H9 (cell line): ENCODE results near the gene DCXR. TPM values are rescaled to one million over a fixed set of nuclear protein-coding genes. Genes with fewer than 3 reads are reported as not detected.

Source experiments
- DNase-seq: peaks from one replicate; pipeline ENCODE4 v3.0.0-alpha.2; 2017
- H2AFZ ChIP-seq: one replicate; pipeline ENCODE4 v1.6.1; 2013; ENCODE audit warnings: mild to moderate bottlenecking, low read length, control low read depth, moderate library complexity
- H2AK5ac ChIP-seq: 2 replicates; pipeline ENCODE4 v1.6.1; 2013; ENCODE audit warnings: low read length, control low read depth, mixed read lengths; ENCODE audit not compliant: insufficient read length
- H2BK120ac ChIP-seq: one replicate; pipeline ENCODE4 v1.6.1; 2013; ENCODE audit warnings: low read depth, mild to moderate bottlenecking, low read length, control low read depth, inconsistent platforms; ENCODE audit not compliant: poor library complexity, severe bottlenecking
- H2BK12ac ChIP-seq: 2 replicates; pipeline ENCODE4 v1.6.1; 2013; ENCODE audit warnings: low read length, control low read depth, mixed read lengths, low read depth; ENCODE audit not compliant: insufficient read length
- H2BK15ac ChIP-seq: 2 replicates; pipeline ENCODE4 v1.6.1; 2013; ENCODE audit warnings: low read depth, low read length, control low read depth
- H2BK20ac ChIP-seq: one replicate; pipeline ENCODE4 v1.6.1; 2013; ENCODE audit warnings: low read depth, mild to moderate bottlenecking, low read length, control low read depth, inconsistent platforms; ENCODE audit not compliant: poor library complexity, severe bottlenecking
- H2BK5ac ChIP-seq: 2 replicates; pipeline ENCODE4 v1.6.1; 2013; ENCODE audit warnings: low read length, control low read depth, mixed read lengths; ENCODE audit not compliant: insufficient read length
- H3K14ac ChIP-seq: 2 replicates; pipeline ENCODE4 v1.6.1; 2013; ENCODE audit warnings: low read length, control low read depth; ENCODE audit not compliant: insufficient read depth
- H3K18ac ChIP-seq: 2 replicates; pipeline ENCODE4 v1.6.1; 2013; ENCODE audit warnings: low read depth, mild to moderate bottlenecking, mixed read lengths, low read length, control low read depth; ENCODE audit not compliant: insufficient read length
- H3K23ac ChIP-seq: 2 replicates; pipeline ENCODE4 v1.6.1; 2013; ENCODE audit warnings: low read length, control low read depth, mixed read lengths, low read depth; ENCODE audit not compliant: insufficient read length
- H3K23me2 ChIP-seq: 2 replicates; pipeline ENCODE4 v1.6.1; 2013; ENCODE audit warnings: low read depth, mild to moderate bottlenecking, mixed read lengths, low read length, control low read depth; ENCODE audit not compliant: insufficient read length, poor library complexity, severe bottlenecking
- H3K27ac ChIP-seq: 2 replicates; pipeline ENCODE4 v1.5.1; 2013; ENCODE audit warnings: low read length, control low read depth, mixed read lengths, low read depth; ENCODE audit not compliant: insufficient read length
- H3K27me3 ChIP-seq: 2 replicates; pipeline ENCODE4 v1.6.1; 2013; ENCODE audit warnings: low read length, control low read depth, inconsistent platforms; ENCODE audit not compliant: insufficient read depth
- H3K4ac ChIP-seq: 2 replicates; pipeline ENCODE4 v1.6.1; 2013; ENCODE audit warnings: low read depth, mild to moderate bottlenecking, control low read depth, inconsistent platforms, low read length, moderate library complexity
- H3K4me1 ChIP-seq: 2 replicates; pipeline ENCODE4 v1.6.1; 2013; ENCODE audit warnings: low read length, control low read depth, inconsistent platforms; ENCODE audit not compliant: insufficient read depth
- H3K4me2 ChIP-seq: 2 replicates; pipeline ENCODE4 v1.6.1; 2013; ENCODE audit warnings: low read length, control low read depth, mixed read lengths; ENCODE audit not compliant: insufficient read length, insufficient read depth
- H3K56ac ChIP-seq: 2 replicates; pipeline ENCODE4 v1.6.1; 2013; ENCODE audit warnings: low read depth, mild to moderate bottlenecking, mixed read lengths, low read length, control low read depth; ENCODE audit not compliant: insufficient read length
- H3K79me1 ChIP-seq: 2 replicates; pipeline ENCODE4 v1.6.1; 2013; ENCODE audit warnings: low read depth, mild to moderate bottlenecking, moderate library complexity, low read length, control low read depth, inconsistent platforms; ENCODE audit not compliant: insufficient read depth, poor library complexity, severe bottlenecking
- H3K79me2 ChIP-seq: 2 replicates; pipeline ENCODE4 v1.6.1; 2013; ENCODE audit warnings: low read length, control low read depth, inconsistent platforms; ENCODE audit not compliant: insufficient read depth
- H3K9ac ChIP-seq: 2 replicates; pipeline ENCODE4 v1.6.1; 2013; ENCODE audit warnings: low read length, control low read depth, mixed read lengths; ENCODE audit not compliant: insufficient read length; ENCODE audit errors: extremely low read depth
- H3K9me3 ChIP-seq: one replicate; pipeline ENCODE4 v1.6.1; 2013; ENCODE audit warnings: low read depth, low read length, inconsistent platforms; ENCODE audit not compliant: control insufficient read depth
- H3T11ph ChIP-seq: one replicate; pipeline ENCODE4 v1.6.1; 2013; ENCODE audit warnings: mild to moderate bottlenecking, low read length, control low read depth, inconsistent platforms
- H4K20me1 ChIP-seq: one replicate; pipeline ENCODE4 v1.6.1; 2013; ENCODE audit not compliant: control insufficient read depth, insufficient read length, insufficient read depth
- H4K5ac ChIP-seq: 2 replicates; pipeline ENCODE4 v1.6.1; 2013; ENCODE audit warnings: low read depth, mild to moderate bottlenecking, mixed read lengths, low read length, control low read depth; ENCODE audit not compliant: insufficient read length
- H4K8ac ChIP-seq: replicated peaks from 2 replicates; pipeline ENCODE4 v1.6.1; 2013; ENCODE audit warnings: low read length, control low read depth, mixed read lengths, low read depth; ENCODE audit not compliant: insufficient read length
- H4K91ac ChIP-seq: 2 replicates; pipeline ENCODE4 v1.6.1; 2013; ENCODE audit warnings: low read depth, mild to moderate bottlenecking, moderate library complexity, mixed read lengths, low read length, control low read depth; ENCODE audit not compliant: insufficient read length
- H3K27ac Mint-ChIP-seq, 3 experiments: 2 replicates in 2 of 3; 3 replicates in 1 of 3; pipeline ENCODE4 v1.8.0; 2020 to 2021; ENCODE audit warnings: mixed read lengths in 3 of 3, mild to moderate bottlenecking in 1 of 3, moderate library complexity in 1 of 3
- H3K27me3 Mint-ChIP-seq: 2 replicates; pipeline ENCODE4 v1.8.0; 2021; ENCODE audit warnings: low read depth, mild to moderate bottlenecking, moderate library complexity, mixed read lengths
- H3K36me3 Mint-ChIP-seq, 3 experiments: 2 replicates in 2 of 3; 3 replicates in 1 of 3; pipeline ENCODE4 v1.8.0; 2020 to 2021; ENCODE audit warnings: low read depth in 3 of 3, mixed read lengths in 3 of 3; ENCODE audit not compliant: insufficient read depth in 1 of 3
- H3K4me1 Mint-ChIP-seq, 2 experiments: 2 replicates each; pipeline ENCODE4 v1.8.0; 2020; ENCODE audit warnings: mixed read lengths in 2 of 2
- H3K4me3 Mint-ChIP-seq, 2 experiments: 2 replicates in 1 of 2; 3 replicates in 1 of 2; pipeline ENCODE4 v1.8.0; 2020 to 2021; ENCODE audit warnings: mild to moderate bottlenecking in 2 of 2, mixed read lengths in 2 of 2, moderate library complexity in 1 of 2
- H3K9me3 Mint-ChIP-seq, 2 experiments: 2 replicates in 1 of 2; 3 replicates in 1 of 2; pipeline ENCODE4 v1.8.0; 2020; ENCODE audit warnings: mild to moderate bottlenecking in 2 of 2, mixed read lengths in 2 of 2, moderate library complexity in 1 of 2
- CTCF ChIP-seq: fragments of 200-600 bp; sonication (generic); conservative IDR thresholded peaks from 3 replicates; pipeline ENCODE4 v1.8.0; 2021; ENCODE audit warnings: antibody characterized with exemption, mild to moderate bottlenecking
- WGBS: extraction: QIAGEN DNeasy Blood & Tissue Kit; methylation state at CpG from one replicate; pipeline ENCODE4 v1.1.7; 2013; ENCODE audit warnings: missing lambda C conversion rate, low lambda C conversion rate, mixed read lengths; ENCODE audit not compliant: insufficient read length; ENCODE audit errors: extremely low coverage; 5-methylcytosine and 5-hydroxymethylcytosine counted together
- total RNA-seq: library from RNA; stranded (reverse); gene quantifications from 2 replicates; pipeline ENCODE4 v1.2.1, GENCODE V29; 2021

The DCXR gene
- total RNA-seq, 1 experiment from 2014 or later, result 93.6 TPM

- Histone ChIP-seq H4K20me1 (no peaks in the 10 kb centered on the region), H3K4ac (no peak overlapping the region), H3K56ac (no peak overlapping the region), H2BK20ac (no peak overlapping the region), H3K4me2 (no peak overlapping the region), H3K79me2 (no peaks in the 10 kb centered on the region), H2BK5ac (no peak overlapping the region), H2BK15ac (no peak overlapping the region), H3K18ac (no peak overlapping the region), H2BK120ac (no peak overlapping the region), H2BK12ac (no peak overlapping the region), H3K14ac (no peak overlapping the region), H2AFZ (no peak overlapping the region), H3T11ph (no peak overlapping the region), H3K4me1 (no peaks in the 10 kb centered on the region), H3K79me1 (no peaks in the 10 kb centered on the region), H3K27me3 (no peaks in the 10 kb centered on the region), H3K9me3 (no peaks in the 10 kb centered on the region), H3K23ac (no peak overlapping the region), H3K9ac (no peak overlapping the region), H4K91ac (no peak overlapping the region), H3K23me2 (no peaks in the 10 kb centered on the region), H2AK5ac (no peak overlapping the region), H3K27ac (no peak overlapping the region), H4K8ac (no peak overlapping the region), H4K5ac (no peak overlapping the region)
- Mint-ChIP-seq H3K27me3 (no peaks in the 10 kb centered on the region; the same call in 1 of the 2 replicates), H3K27ac (no peak overlapping the region), H3K4me3 (no peak overlapping the region), H3K9me3 (no peaks in the 10 kb centered on the region), H3K36me3 (peaks cover 2 to 6% (median 3%) of the 10 kb centered on the region in 3 experiments; a peak in 4 of 7 replicates), H3K4me1 (0 out of 4 replicates have a peak, but pooled peaks cover 0 to 2% of the 10 kb centered on the region in 2 experiments)
- no peak for TF ChIP-seq CTCF
- WGBS, result no CpG with 5 or more reads among the region's 16 CpGs
- DNase-seq, result no peak
These were observed 23.6 kb downstream of the DCXR start for GRCh38 chr17:82013772-82014321.
